Subcutaneous adipose tissue (tissue), 4 donors: ENCODE results near the gene REXO2. TPM values are rescaled to one million over a fixed set of nuclear protein-coding genes. Genes with fewer than 3 reads are reported as not detected.

Experiments used
- total RNA-seq, 4 donors: library from RNA; depleted of rRNA; stranded (reverse); fragments of >200 nt; gene quantifications; one replicate each; pipeline ENCODE4 v1.1.0, GENCODE V29; 2016
- TF ChIP-seq, protein P1 (sequence below): fragments of 450-650 bp; IDR thresholded peaks from one replicate; pipeline ENCODE4 v1.5.1; 2016; ENCODE audit warnings: low read depth, mild to moderate bottlenecking, control low read depth, antibody characterized with exemption, moderate library complexity

The REXO2 gene
- total RNA-seq, 4 donors from 2014 or later: 74.2 to 180 (median 92.0) TPM

DNA sequence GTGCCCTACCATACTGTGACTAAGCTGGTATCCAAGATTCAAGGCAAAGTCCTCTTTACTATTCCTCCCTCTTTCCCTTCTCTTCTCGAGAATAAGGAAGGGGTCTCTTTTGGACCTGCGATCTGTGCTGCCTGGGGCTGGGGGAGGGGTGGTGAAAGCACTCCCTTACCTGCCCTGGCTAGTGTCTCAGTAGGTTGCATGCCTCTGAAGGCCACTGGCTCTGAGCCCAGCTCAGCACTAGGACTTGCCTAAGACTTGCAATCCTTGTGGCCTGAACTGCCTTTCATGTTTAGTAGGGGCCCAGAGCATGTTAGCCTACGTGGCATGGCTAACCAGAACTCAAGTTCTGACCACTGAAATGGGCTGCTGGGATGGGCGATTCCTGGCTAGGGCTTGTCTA is 13.0 kb upstream of the REXO2 start:
- TF ChIP-seq, protein P1, sequence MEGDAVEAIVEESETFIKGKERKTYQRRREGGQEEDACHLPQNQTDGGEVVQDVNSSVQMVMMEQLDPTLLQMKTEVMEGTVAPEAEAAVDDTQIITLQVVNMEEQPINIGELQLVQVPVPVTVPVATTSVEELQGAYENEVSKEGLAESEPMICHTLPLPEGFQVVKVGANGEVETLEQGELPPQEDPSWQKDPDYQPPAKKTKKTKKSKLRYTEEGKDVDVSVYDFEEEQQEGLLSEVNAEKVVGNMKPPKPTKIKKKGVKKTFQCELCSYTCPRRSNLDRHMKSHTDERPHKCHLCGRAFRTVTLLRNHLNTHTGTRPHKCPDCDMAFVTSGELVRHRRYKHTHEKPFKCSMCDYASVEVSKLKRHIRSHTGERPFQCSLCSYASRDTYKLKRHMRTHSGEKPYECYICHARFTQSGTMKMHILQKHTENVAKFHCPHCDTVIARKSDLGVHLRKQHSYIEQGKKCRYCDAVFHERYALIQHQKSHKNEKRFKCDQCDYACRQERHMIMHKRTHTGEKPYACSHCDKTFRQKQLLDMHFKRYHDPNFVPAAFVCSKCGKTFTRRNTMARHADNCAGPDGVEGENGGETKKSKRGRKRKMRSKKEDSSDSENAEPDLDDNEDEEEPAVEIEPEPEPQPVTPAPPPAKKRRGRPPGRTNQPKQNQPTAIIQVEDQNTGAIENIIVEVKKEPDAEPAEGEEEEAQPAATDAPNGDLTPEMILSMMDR: no peak

DNA sequence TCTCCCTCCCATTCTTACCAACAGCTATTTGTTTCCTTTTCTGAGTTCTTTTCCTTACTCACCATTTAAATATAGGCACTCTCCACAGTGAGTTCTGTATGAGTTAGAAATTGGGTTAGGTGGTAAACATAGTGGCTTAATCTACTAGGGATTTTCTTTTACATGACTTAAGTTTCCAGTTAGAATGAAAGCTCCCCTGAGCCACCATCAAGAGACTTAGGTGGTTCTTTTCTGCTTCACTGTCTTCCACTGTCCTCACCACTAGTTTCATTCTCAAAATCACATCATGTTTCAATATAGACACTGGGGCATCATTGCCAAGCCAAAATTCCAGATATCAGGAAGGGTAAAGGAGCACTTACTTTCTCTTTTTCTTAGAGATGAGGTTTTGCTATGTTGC is 9.0 kb upstream of the REXO2 start:
- TF ChIP-seq, protein P1: no peak

GRCh38 chr11:114432893-114433292 is 6.4 kb upstream of the REXO2 start:
- TF ChIP-seq, protein P1: no peak

DNA sequence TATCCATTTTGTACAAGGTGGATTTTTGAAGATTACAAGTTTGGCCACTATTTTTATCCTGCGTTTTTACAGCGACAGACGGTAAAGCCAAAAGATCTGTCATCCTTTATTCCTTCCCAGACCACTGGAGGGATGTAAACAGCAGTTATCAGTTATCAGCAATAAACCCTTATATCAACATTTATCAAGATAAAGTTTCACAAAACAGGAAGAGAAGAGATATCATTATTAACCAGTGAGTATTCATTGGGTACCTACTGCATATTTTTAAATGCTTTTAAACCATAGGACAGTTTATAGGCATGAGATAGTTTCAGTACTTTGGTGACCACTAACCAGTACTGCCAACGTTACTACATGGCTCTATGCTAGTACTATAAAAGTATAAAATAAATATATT is 5.9 kb upstream of the REXO2 start:
- TF ChIP-seq, protein P1: no peak

- TF ChIP-seq, protein P1: no peak
These were observed 964 bp upstream of the REXO2 start for GRCh38 chr11:114438303-114438702.

- TF ChIP-seq, protein P1: no peak
These were observed 1.0 kb downstream of the REXO2 start for GRCh38 chr11:114440121-114440860.

GRCh38 chr11:114440971-114441763 is 1.9 kb downstream of the REXO2 start:
- TF ChIP-seq, protein P1: no peak
